DMS53 treated with DMSO at 0.1 percent for 48 hours (cell line): ENCODE measurements around the gene LIPE.

Source experiments
- DNase-seq: peaks from one replicate; lab custom pipeline; 2025; ENCODE audit not compliant: unreplicated experiment; lab: John Stamatoyannopoulos, UW

The LIPE gene

DNA sequence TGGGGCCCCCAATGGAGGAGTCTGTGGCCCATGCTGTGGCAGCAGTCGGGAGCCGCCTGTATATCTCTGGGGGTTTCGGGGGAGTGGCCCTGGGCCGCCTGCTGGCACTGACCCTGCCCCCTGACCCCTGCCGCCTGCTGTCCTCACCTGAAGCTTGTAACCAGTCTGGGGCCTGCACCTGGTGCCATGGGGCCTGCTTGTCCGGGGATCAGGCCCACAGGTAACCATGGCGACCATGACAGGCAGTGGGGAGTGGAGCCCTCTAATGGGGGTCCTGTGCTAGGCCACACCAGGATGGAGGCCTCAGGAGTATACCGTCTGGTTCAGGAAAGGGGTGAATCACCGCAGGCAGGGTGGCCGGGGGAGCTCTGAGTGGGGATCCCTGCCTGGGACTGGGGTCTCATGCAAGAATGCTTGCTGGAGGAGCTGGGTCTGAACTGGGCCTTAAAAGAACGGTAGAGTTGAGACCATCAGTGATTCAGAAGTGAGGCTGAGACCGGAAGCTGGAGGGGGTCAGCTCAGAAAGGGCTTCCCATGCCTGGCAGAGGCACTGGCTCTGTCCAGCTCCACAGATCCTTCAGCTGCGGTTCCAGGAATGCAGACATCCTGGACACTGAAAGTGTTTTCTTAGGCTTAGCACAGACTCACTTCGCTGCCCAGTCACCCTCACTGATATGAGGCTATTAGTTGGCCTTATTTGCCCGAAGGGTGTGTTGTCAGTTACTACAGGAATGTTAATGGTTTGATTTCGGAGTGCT lies 66.2 kb downstream of the LIPE start:
- DNase-seq, result no peak

DNA sequence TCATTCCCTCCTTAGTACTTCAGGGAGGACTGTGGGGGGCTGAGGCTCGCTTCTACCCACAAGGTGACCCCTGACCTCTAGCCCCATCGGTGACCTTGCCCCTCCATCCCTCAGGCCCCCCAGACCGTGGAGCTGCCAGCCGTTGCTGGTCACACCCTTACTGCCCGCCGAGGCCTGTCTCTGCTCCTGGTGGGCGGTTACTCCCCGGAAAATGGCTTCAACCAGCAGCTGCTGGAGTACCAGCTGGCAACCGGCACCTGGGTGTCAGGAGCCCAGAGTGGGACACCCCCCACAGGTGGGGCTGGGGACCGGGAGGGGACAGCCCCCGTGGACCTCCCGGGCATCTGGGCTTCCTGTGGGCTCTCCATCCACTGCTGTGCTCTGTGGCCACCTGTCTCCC lies 69.9 kb downstream of the LIPE start:
- no peak for DNase-seq

DNA sequence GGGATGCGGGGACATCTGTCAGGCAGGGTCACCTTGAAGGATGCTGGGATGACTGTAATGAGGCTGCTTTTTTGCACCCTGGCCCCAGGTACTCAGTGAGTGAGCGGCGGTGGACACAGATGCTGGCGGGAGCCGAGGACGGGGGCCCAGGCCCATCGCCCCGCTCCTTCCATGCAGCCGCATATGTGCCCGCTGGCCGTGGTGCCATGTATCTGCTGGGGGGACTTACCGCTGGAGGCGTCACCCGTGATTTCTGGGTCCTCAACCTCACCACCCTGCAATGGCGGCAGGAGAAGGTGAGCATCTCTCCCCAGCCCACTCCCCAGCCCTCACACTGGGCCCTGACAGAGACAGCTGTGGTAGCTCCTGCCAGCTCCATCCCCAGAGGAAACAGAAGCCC lies 70.5 kb downstream of the LIPE start:
- no peak for DNase-seq

DNA sequence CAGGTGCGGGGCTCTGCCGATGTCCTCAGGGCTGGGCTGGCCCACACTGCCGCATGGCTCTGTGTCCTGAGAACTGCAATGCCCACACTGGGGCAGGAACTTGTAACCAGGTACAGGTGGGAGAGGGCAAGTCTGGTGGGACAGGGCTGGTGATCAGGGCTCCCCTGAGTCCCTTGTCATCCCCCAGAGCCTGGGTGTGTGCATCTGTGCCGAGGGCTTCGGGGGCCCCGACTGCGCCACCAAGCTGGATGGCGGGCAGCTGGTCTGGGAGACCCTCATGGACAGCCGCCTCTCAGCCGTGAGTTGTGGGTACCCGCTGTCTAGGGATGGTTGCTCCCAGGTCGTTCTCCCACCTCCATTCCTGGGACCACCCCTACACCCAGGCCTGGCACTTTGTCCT lies 71.3 kb downstream of the LIPE start:
- no peak for DNase-seq

DNA sequence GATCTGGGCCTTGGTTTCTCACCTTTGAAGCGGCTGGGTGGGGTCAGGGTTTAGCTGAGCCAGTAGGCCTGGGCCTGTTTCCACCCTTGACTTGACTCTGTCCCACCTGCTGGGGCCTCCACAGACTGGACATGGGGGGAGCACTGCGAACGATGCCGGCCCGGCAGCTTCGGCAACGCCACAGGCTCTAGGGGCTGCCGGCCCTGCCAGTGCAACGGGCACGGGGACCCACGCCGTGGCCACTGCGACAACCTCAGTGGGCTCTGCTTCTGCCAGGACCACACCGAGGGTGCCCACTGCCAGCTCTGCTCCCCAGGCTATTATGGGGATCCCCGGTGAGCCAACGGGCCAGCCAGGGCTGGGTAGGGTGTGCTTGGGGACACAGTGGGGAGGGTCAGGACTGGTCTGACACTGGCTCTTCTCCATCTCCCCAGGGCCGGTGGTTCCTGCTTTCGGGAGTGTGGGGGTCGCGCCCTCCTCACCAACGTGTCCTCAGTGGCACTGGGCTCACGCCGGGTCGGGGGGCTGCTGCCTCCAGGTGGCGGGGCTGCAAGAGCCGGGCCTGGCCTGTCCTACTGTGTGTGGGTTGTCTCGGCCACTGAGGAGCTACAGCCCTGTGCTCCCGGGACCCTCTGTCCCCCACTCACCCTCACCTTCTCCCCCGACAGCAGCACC lies 73.7 kb downstream of the LIPE start:
- no peak for DNase-seq

DNA sequence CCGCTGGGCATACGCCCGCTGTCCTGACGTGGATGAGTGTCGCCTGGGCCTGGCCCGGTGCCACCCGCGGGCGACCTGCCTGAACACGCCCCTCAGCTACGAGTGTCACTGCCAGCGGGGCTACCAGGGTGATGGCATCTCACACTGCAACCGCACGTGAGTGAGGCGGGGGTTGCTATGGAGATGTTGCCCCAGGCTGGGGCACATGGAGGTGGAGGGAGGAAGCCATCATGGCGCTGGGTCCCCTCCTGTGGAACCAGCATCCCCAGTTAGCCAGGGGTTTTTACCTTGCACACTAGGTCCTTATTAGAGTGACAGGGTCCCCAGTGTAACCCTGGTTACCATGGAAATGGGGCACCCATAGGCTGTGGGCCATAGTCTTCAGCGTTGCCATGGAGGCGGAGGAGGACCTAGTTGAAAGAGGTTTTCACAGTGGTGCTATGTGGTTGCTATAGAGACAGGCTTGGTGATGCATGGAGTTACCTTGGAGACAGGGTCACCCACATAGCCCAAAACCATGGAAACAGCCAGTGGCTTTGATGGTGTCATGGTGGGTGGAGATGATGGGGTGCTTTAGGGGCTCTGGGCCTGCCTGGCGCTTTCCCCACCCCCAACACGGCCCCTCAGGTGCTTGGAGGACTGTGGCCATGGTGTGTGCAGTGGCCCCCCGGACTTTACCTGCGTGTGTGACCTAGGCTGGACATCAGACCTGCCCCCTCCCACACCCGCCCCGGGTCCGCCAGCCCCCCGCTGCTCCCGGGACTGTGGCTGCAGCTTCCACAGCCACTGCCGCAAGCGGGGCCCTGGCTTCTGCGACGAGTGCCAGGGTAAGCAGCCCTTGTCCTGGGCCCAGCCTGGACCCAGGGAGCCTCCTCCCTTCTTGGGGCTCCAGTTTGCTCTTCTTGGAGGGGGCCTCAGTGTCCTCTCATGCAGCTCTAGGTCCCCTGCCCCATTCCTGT lies 74.6 kb downstream of the LIPE start:
- no peak for DNase-seq
